Osteoblast (primary cell): ENCODE measurements around the gene CTNNA1. TPM values are rescaled to one million over a fixed set of nuclear protein-coding genes. Genes with fewer than 3 reads are reported as not detected.

Experiments
- DNase-seq: peaks from one replicate; pipeline ENCODE4 v3.0.0; 2011; ENCODE audit warnings: low spot score, mixed read lengths; ENCODE audit not compliant: insufficient read length; ENCODE audit errors: missing footprints
- H2AFZ ChIP-seq: 2 replicates; pipeline ENCODE4 v1.6.0; 2011; ENCODE audit warnings: mild to moderate bottlenecking, low read length
- H3K27ac ChIP-seq: 2 replicates; pipeline ENCODE4 v1.5.1; 2011; ENCODE audit warnings: mild to moderate bottlenecking, low read depth, low read length, moderate library complexity
- H3K27me3 ChIP-seq: 2 replicates; pipeline ENCODE4 v1.6.0; 2012; ENCODE audit warnings: mild to moderate bottlenecking, control low read depth, inconsistent platforms, low read length, moderate library complexity; ENCODE audit not compliant: insufficient read depth
- H3K36me3 ChIP-seq: 2 replicates; pipeline ENCODE4 v1.5.1; 2011; ENCODE audit warnings: mild to moderate bottlenecking, low read length, control low read depth, moderate library complexity; ENCODE audit not compliant: insufficient read depth
- H3K4me1 ChIP-seq: 2 replicates; pipeline ENCODE4 v1.5.1; 2011; ENCODE audit warnings: mild to moderate bottlenecking, low read length, control low read depth, moderate library complexity; ENCODE audit not compliant: insufficient read depth
- H3K4me2 ChIP-seq: 2 replicates; pipeline ENCODE4 v1.6.0; 2011; ENCODE audit warnings: mild to moderate bottlenecking, low read length; ENCODE audit not compliant: insufficient read depth
- H3K4me3 ChIP-seq: fragments of 200-600 bp; sonication (generic); 3 replicates; pipeline ENCODE4 v1.5.1; 2012; ENCODE audit warnings: mild to moderate bottlenecking, low read length, inconsistent platforms; ENCODE audit not compliant: insufficient read depth
- H3K79me2 ChIP-seq: 2 replicates; pipeline ENCODE4 v1.6.0; 2012; ENCODE audit warnings: mild to moderate bottlenecking, low read length, control low read depth, inconsistent platforms; ENCODE audit not compliant: insufficient read depth
- H3K9me3 ChIP-seq: 2 replicates; pipeline ENCODE4 v1.5.1; 2011; ENCODE audit warnings: low read depth, low read length, control low read depth
- H4K20me1 ChIP-seq: 2 replicates; pipeline ENCODE4 v1.6.0; 2012; ENCODE audit warnings: mild to moderate bottlenecking, low read length, control low read depth; ENCODE audit not compliant: insufficient read depth
- total RNA-seq: library from RNA; depleted of rRNA; stranded (reverse); fragments of >200 nt; gene quantifications from 2 replicates; pipeline ENCODE4 v1.2.3, GENCODE V29; 2012
- TF ChIP-seq, protein P1 (sequence below): IDR thresholded peaks from 2 replicates; pipeline ENCODE4 v1.5.1; 2011; ENCODE audit warnings: mild to moderate bottlenecking, low read depth, low read length, moderate library complexity; ENCODE audit errors: extremely low read depth

CTNNA1 gene
- total RNA-seq, 1 donor = 432 TPM

- H3K27me3 ChIP-seq = no peaks in the 10 kb centered on the region
- no peaks in the 10 kb centered on the region for H3K9me3 ChIP-seq
- H3K4me1 ChIP-seq = no peaks in the 10 kb centered on the region
- peaks cover 5% of the 10 kb centered on the region for H4K20me1 ChIP-seq
- no peak overlapping the region for H2AFZ ChIP-seq
- no peak overlapping the region for H3K4me2 ChIP-seq
- H3K36me3 ChIP-seq = peaks cover 4% of the 10 kb centered on the region
- DNase-seq = no peak
- H3K27ac ChIP-seq = no peak overlapping the region
- no peaks in the 10 kb centered on the region for H3K79me2 ChIP-seq
- H3K4me3 ChIP-seq = no peak overlapping the region
- TF ChIP-seq, protein P1, sequence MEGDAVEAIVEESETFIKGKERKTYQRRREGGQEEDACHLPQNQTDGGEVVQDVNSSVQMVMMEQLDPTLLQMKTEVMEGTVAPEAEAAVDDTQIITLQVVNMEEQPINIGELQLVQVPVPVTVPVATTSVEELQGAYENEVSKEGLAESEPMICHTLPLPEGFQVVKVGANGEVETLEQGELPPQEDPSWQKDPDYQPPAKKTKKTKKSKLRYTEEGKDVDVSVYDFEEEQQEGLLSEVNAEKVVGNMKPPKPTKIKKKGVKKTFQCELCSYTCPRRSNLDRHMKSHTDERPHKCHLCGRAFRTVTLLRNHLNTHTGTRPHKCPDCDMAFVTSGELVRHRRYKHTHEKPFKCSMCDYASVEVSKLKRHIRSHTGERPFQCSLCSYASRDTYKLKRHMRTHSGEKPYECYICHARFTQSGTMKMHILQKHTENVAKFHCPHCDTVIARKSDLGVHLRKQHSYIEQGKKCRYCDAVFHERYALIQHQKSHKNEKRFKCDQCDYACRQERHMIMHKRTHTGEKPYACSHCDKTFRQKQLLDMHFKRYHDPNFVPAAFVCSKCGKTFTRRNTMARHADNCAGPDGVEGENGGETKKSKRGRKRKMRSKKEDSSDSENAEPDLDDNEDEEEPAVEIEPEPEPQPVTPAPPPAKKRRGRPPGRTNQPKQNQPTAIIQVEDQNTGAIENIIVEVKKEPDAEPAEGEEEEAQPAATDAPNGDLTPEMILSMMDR = no peak
Measured at GRCh38 chr5:138945421-138946240, 192.4 kb downstream of the CTNNA1 start.

DNA sequence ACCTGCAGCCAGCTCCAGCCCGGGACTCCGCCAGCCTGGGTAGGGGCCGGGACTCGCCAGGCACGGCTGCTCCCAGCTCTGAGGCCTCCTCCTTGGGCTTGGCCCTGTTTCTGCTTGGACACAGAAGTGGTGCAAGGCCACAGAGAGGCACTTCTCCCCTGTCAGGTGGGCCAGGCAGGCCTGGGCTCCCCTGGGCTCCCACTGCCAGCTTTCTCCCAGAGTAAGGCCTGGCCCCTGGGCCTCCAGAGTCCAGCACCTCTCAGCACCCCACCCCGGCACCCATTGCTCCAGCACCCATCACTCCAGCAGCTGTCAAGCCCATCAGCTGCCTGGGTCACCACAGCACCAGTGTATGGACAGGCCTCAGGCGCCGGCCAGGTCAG lies 193.0 kb downstream of the CTNNA1 start:
- Histone ChIP-seq H3K27me3 (no peaks in the 10 kb centered on the region), H3K36me3 (peaks cover 4% of the 10 kb centered on the region), H2AFZ (no peak overlapping the region), H3K27ac (no peak overlapping the region), H3K4me2 (no peak overlapping the region), H3K9me3 (no peaks in the 10 kb centered on the region), H3K4me1 (no peaks in the 10 kb centered on the region), H3K79me2 (no peaks in the 10 kb centered on the region), H3K4me3 (no peak overlapping the region), H4K20me1 (peaks cover 5% of the 10 kb centered on the region)
- DNase-seq = no peak
- TF ChIP-seq, protein P1 = no peak

GRCh38 chr5:138946831-138947560 lies 193.8 kb downstream of the CTNNA1 start:
- H2AFZ ChIP-seq = no peak overlapping the region
- peaks cover 8% of the 10 kb centered on the region for H4K20me1 ChIP-seq
- H3K36me3 ChIP-seq = peaks cover 4% of the 10 kb centered on the region
- TF ChIP-seq, protein P1 = no peak
- H3K27ac ChIP-seq = no peak overlapping the region
- H3K4me2 ChIP-seq = no peak overlapping the region
- no peak for DNase-seq
- no peaks in the 10 kb centered on the region for H3K27me3 ChIP-seq
- H3K9me3 ChIP-seq = no peaks in the 10 kb centered on the region
- H3K79me2 ChIP-seq = no peaks in the 10 kb centered on the region
- no peak overlapping the region for H3K4me3 ChIP-seq
- no peaks in the 10 kb centered on the region for H3K4me1 ChIP-seq

DNA sequence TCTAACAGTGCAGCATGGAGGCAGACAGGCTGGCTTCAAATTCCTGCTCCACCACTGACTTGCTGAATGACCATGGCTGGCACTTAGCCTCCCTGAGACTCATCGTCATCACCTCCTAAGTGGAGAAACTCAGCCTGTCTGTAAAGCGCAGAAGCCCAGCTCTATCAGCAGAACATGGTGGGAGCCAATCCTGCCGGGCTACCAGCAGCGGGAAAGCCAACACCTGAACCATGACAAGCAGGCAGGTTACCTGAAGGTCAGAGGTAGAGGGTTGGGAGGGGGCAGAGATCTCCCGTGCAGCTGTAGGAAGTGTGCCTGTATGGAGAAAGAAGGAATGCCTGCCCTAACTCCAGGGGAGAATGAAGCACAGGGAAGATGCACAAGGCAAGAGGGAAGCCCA lies 194.6 kb downstream of the CTNNA1 start:
- Histone ChIP-seq H3K36me3 (peaks cover 4% of the 10 kb centered on the region), H3K9me3 (no peaks in the 10 kb centered on the region), H2AFZ (no peak overlapping the region), H3K4me1 (peaks cover under 1% of the 10 kb centered on the region), H3K4me3 (no peak overlapping the region), H4K20me1 (peaks cover 8% of the 10 kb centered on the region), H3K27me3 (no peaks in the 10 kb centered on the region), H3K4me2 (no peak overlapping the region), H3K27ac (no peak overlapping the region), H3K79me2 (no peaks in the 10 kb centered on the region)
- TF ChIP-seq, protein P1 = no peak
- no peak for DNase-seq
